ENCODE measurements around the gene SOHLH2.

The SOHLH2 gene

GRCh38 chr13:36188441-36188840 is 25.9 kb downstream of the SOHLH2 start:
- no peak for DNase-seq (ENCODE audit: low read depth)

GRCh38 chr13:36183901-36184300 is 30.5 kb downstream of the SOHLH2 start:
- no peak for DNase-seq (ENCODE audit: low read depth)

GRCh38 chr13:36175621-36176020 is 38.7 kb downstream of the SOHLH2 start:
- no peak for DNase-seq (ENCODE audit: low read depth)

GRCh38 chr13:36174923-36175322 is 39.4 kb downstream of the SOHLH2 start:
- no peak for DNase-seq (ENCODE audit: low read depth)

- no peak for DNase-seq (ENCODE audit: low read depth)
Observed at GRCh38 chr13:36173571-36174322, 40.6 kb downstream of the SOHLH2 start.

- no peak for DNase-seq (ENCODE audit: low read depth)
Observed at GRCh38 chr13:36166046-36166445, 48.3 kb downstream of the SOHLH2 start.

- peak; percentile 95 for DNase-seq (ENCODE audit: low read depth)
Observed at GRCh38 chr13:36163809-36164308, 50.5 kb downstream of the SOHLH2 start.

GRCh38 chr13:36163286-36163685 is 51.1 kb downstream of the SOHLH2 start:
- no peak for DNase-seq (ENCODE audit: low read depth)

- no peak for DNase-seq (ENCODE audit: low read depth)
Observed at GRCh38 chr13:36160297-36160696, 54.1 kb downstream of the SOHLH2 start.

GRCh38 chr13:36158611-36159010 is 55.7 kb downstream of the SOHLH2 start:
- DNase-seq (ENCODE audit: low read depth), result peak; percentile 21

GRCh38 chr13:36157480-36157879 is 56.9 kb downstream of the SOHLH2 start:
- peak; percentile 13 for DNase-seq (ENCODE audit: low read depth)

- peak; percentile 8 for DNase-seq (ENCODE audit: low read depth)
Observed at GRCh38 chr13:36154567-36155291, 59.6 kb downstream of the SOHLH2 start.

GRCh38 chr13:36151591-36151990 is 62.8 kb downstream of the SOHLH2 start:
- peak; percentile 14 for DNase-seq (ENCODE audit: low read depth)

- DNase-seq (ENCODE audit: low read depth), result peak; percentile 21
Observed at GRCh38 chr13:36148446-36148845, 65.9 kb downstream of the SOHLH2 start.

- no peak for DNase-seq (ENCODE audit: low read depth)
Observed at GRCh38 chr13:36147330-36147729, 67.0 kb downstream of the SOHLH2 start.

- DNase-seq (ENCODE audit: low read depth), result peak; percentile 12
Observed at GRCh38 chr13:36146511-36147269, 67.7 kb downstream of the SOHLH2 start.

GRCh38 chr13:36143738-36144137 is 70.6 kb downstream of the SOHLH2 start:
- DNase-seq (ENCODE audit: low read depth), result no peak

GRCh38 chr13:36142735-36143134 is 71.6 kb downstream of the SOHLH2 start:
- no peak for DNase-seq (ENCODE audit: low read depth)

GRCh38 chr13:36135876-36136275 is 78.5 kb downstream of the SOHLH2 start:
- DNase-seq (ENCODE audit: low read depth), result no peak

GRCh38 chr13:36134632-36135031 is 79.7 kb downstream of the SOHLH2 start:
- DNase-seq (ENCODE audit: low read depth), result no peak

GRCh38 chr13:36133950-36134626 is 80.3 kb downstream of the SOHLH2 start:
- no peak for DNase-seq (ENCODE audit: low read depth)

- DNase-seq (ENCODE audit: low read depth), result no peak
Observed at GRCh38 chr13:36132376-36132775, 82.0 kb downstream of the SOHLH2 start.
